GM18502 (cell line): ENCODE results near the gene PLIN4.
"Not testable (repeated sequence)": the region's sequence is repeated elsewhere in the genome, so short reads cannot be mapped to it uniquely, and the experiment has no call there.

Experiments
- ATAC-seq: cut with Tn5 transposase; IDR thresholded peaks from one replicate; pipeline ENCODE4 v1.9.1; 2021; ENCODE audit warnings: mild to moderate bottlenecking; ENCODE audit not compliant: unreplicated experiment, poor library complexity

Gene PLIN4

GRCh38 chr19:4550018-4550417 is 31.7 kb upstream of the PLIN4 start:
- no peak for ATAC-seq

DNA sequence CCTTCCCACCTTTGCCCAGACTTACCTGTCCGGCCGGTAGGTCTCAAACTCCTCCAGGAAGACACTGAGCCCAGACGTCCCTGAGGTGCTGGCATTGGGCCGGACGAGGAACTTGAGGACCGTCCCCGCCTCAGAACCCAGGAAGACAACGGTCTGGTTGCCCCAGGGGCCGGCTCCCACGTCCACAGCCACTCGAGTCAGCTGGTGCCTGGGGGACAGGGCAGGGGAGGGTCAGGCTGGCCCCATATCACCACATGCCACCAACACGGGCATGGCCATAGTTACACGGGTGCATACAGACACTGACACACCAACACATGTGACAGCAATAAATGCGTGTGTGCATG is 29.9 kb upstream of the PLIN4 start:
- ATAC-seq, result no peak

DNA sequence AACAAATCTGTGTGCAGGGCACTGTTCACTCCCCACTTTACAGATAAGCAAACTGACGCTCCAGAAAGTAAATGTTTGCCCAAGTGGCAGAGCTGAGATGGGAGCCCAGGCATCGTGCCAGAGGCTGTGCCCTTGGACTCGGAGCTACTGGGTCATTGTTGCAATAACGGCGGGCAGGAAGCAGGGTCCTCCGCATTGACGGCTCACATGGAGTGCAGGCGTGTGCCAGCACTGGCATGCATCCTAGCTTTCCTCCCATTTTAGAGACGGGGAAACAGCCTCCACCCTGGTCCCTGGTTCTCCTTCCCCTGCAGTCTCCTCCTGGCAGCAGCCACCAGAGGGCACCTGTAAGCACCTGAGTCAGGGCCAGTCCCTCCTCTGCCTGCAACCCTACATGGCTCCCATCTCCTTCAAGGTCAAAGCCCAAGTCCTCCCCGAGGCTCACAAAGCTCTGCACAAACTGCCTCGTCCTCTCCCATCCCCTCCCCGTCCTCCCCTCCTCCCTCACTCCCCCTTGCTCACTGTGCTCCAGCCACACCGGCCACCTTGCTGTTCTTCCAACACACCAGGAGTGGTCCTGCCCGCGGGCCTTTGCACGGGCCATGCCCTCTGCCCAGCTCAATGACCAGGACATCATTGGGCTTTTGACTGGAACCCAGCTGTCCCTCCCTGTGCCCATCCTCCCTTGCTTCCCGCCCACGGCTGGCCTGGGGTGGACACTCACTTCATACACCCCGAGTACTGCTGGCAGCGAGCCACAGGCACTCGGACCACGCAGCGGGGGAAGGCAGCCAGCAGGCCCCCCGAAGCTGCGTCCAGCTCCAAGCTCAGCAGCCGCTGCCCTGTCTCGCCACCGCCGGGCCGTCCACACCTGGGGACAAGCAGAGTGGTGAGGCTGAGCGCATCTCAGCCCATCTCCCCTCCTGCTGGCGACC is 29.3 kb upstream of the PLIN4 start:
- no peak for ATAC-seq

GRCh38 chr19:4543842-4544647 is 25.8 kb upstream of the PLIN4 start:
- ATAC-seq, result no peak

GRCh38 chr19:4542896-4543841 is 24.9 kb upstream of the PLIN4 start:
- no peak for ATAC-seq

DNA sequence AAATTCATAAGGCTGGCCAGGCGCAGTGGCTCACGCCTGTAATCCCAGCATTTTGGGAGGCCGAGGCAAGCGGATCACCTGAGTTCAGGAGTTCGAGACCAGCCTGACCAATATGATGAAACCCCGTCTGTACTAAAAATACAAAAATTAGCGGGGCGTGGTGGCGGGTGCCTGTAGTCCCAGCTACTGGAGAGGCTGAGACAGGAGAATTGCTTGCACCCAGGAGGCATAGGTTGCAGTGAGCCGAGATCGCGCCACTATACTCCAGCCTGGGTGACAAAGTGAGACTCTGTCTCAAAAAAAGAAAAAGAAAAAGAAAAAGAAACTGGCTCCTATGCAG is 23.5 kb upstream of the PLIN4 start:
- not testable (repeated sequence) for ATAC-seq

DNA sequence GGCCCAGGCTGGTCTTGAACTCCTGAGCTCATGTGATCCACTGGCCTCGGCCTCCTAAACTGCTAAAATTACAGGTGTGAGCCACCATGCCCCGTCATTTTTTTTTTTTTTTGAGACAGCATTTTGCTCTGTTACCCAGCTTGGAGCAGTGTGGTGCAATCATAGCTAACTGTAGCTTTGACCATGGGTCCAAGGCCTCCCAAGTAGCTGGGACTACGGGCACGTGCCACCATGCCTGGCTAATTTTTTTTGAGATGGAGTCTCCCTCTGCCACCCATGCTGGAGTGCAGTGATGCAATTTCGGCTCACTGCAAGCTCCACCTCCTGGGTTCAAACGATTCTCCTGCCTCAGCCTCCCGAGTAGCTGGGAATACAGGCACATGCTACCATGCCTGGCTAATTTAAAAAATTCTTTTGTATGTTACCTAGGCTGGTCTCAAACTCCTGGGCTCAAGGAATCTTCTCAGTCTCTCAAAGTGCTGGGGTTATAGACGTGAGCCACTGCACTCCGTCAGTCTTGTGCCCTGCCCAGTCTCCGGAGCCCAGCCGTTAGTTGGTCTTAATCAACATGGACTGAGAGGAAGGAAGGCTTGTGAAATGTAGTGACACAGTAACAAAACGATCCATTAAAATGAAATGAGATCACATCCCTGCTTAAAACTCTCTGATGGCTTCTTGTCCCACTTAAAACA is 23.0 kb upstream of the PLIN4 start:
- no peak for ATAC-seq

- no peak for ATAC-seq
Measured at GRCh38 chr19:4539693-4540581, 21.7 kb upstream of the PLIN4 start, which contains the start of gene LRG1. Gene LRG1, minus strand, starts transcription at chr19:4540036. Its CDS starts 23 bp downstream, at chr19:4540013.

DNA sequence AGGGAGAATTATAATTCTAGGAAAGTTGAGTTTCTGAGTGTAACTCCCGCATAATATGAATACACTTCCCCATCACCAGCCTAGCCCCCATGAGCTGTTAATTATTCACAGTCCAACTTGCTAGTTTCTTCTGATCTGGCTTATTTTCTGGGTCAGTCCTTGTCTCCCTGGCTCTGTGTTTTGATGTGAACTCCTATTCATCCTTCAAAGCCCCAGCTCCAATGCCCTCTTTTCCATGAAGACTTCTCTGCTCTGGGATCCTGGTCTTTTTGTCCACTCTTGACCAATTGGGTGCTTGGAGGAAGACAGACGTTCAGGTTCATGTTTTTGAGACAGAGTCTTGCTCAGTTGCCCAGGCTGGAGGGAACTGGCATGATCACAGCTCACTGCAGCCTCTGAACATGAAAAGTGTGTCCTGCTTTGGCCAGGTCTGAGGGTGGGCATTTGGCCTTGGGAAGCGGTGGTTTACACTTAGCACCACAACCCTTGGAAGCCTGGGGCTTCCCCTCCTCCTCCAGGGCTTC is 20.9 kb upstream of the PLIN4 start:
- ATAC-seq, result no peak

- ATAC-seq, result no peak
Measured at GRCh38 chr19:4538601-4538954, 20.3 kb upstream of the PLIN4 start.

GRCh38 chr19:4537953-4538600 is 19.8 kb upstream of the PLIN4 start:
- ATAC-seq, result no peak

DNA sequence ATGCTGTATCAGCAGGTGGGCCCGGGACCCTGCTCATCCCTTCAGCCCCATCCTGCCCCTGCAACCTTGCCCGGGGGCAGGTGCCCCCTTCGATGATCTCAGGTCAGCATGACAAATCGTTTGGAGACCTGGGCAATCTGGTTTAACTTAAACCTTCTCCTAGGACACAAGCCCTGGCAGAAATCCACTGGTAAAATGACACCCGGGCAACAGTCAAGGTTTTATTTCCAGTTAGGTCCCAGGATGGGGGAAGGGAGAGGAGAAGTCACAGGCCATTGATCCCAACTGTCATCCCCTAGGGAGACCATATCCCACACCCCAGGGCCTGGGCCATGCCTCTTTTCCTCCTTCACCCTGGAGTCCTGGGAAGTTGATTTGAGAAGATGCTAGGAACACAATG is 18.5 kb upstream of the PLIN4 start:
- no peak for ATAC-seq

DNA sequence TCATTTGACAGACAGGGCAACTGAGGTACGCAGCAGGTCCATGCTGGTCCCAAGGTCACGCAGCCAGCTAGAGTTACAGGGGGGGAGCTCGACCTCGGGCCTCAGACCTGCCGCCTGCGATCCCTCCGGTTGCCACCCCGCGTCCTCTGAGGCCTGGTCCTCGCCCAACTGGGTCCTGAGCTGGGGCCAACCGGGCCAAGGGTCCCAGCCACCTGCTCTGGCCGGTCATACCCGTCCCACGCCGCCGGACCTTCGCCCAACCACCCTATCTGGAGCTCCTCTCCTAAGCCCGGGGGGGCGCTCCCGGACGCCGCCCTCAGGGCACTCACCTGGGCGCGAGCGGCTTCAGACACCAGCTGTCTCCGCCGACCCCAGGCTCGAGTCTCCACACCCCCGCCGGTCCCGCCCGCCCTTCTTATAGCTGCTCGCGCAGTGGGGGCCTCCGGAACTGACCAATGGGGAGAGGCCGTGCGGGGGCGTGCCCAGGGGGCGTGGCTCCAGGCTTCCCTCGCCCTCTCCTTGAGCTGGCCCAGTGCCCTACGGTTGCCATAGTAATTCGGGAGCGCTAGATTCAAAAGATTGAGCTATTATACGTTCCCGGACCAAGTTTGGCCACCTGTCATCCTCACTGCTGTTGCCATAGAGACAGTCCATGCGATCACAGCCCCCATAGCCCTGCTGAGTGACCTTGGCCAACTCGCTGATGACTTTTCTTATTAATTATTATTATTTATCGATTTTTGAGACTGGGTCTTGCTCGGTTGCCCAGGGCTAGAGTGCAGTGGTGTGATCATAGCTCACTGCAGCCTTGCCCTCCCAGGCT is 16.8 kb upstream of the PLIN4 start, which contains the start of gene PLIN5:
TSS of gene PLIN5 (minus strand) at position 389 of the 823 bp plus-strand sequence. CDS start 1,150 bp downstream, outside the sequence.
- no peak for ATAC-seq

DNA sequence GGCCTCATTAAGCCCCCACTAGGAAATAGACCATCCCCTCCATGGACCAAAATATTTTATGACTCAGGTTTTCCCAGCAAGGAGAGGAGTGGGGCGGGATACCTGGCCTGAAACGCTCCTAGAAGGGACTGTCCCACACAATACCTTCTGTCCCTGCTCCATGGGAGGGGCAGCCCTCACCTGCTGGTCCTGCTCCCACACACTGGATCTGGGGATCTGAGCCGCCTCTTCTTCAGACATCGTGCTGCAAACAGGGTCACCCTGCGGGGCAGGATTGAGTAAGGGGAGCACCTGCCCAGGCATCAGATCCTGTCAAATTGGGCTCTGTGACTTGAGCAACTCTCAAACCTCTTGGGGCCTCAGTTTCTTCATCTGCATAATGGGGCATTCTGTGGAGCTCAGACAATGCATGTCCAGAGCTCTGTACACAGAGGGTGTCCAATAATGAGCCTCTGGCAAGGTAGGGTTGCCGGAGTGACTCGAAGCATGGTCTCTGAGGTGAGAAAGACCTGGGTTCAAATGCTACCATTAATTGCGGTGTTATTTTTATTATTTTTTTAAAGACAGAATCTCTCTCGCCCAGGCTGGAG is 15.6 kb upstream of the PLIN4 start:
- ATAC-seq, result no peak

GRCh38 chr19:4533334-4533733 is 15.0 kb upstream of the PLIN4 start:
- ATAC-seq, result no peak

DNA sequence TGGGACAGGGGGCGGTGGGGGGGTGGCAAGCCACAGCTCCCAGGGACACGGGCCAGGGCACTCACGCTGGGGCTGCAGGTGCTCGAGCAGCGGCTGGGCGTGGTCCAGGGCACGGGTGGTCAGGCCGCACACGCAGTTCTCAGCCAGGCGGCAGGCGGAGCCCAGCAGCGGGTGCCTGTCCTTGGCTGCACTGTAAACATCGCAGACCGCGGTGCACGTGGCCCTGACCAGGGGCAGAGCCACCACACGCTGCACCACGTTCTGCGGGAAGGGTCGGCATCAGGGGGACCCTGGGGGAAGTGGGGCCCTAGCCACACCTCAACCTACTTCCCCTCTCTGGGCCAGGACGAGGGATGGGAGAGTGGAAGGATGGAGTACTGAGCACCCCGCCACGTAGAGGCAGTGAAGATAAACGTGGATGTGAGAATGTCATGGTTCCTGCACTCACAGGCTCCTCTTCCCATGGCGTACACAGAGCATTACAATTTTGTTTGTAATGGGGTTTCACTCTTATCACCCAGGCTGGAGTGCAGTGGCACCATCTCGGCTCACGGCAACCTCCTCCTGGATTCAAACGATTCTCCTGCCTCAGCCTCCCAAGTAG is 13.4 kb upstream of the PLIN4 start:
- no peak for ATAC-seq
